GM13976 (cell line): ENCODE measurements around the gene UGDH.

Source experiments
- DNase-seq: peaks from one replicate; pipeline ENCODE4 v3.0.0; 2012; ENCODE audit warnings: low spot score
- CTCF ChIP-seq: IDR thresholded peaks from 2 replicates; pipeline ENCODE4 v1.5.1; 2012; ENCODE audit warnings: borderline replicate concordance, mild to moderate bottlenecking; ENCODE audit not compliant: insufficient read depth; ENCODE audit errors: extremely low read depth, missing control alignments, control extremely low read depth
- in situ Hi-C: fragments of 300-500 bp; cut with MboI; formaldehyde crosslinking; loops from one replicate; pipeline ENCODE4 v1.12.0; 2022; ENCODE audit warnings: low sequenced_read_pairs, mixed read lengths, inconsistent platforms; ENCODE audit not compliant: unreplicated experiment

The UGDH gene

GRCh38 chr4:39453738-39454137 is 73.5 kb downstream of the UGDH start:
- no peak for DNase-seq
- in situ Hi-C loops: no loop called here
- no peak for TF ChIP-seq CTCF

- in situ Hi-C loops: no loop called here
- no peak for DNase-seq
- TF ChIP-seq CTCF: no peak
Measured at GRCh38 chr4:39452860-39453587, 74.2 kb downstream of the UGDH start.

GRCh38 chr4:39452153-39452859 is 74.9 kb downstream of the UGDH start:
- no peak for DNase-seq
- in situ Hi-C loops: no loop called here
- no peak for TF ChIP-seq CTCF

GRCh38 chr4:39451423-39452023 is 75.7 kb downstream of the UGDH start:
- no peak for TF ChIP-seq CTCF
- in situ Hi-C loops: no loop called here
- DNase-seq: no peak

GRCh38 chr4:39450618-39451017 is 76.6 kb downstream of the UGDH start:
- TF ChIP-seq CTCF: no peak
- in situ Hi-C loops: no loop called here
- no peak for DNase-seq
